ENCODE measurements around the gene PER2.

PER2 gene

DNA sequence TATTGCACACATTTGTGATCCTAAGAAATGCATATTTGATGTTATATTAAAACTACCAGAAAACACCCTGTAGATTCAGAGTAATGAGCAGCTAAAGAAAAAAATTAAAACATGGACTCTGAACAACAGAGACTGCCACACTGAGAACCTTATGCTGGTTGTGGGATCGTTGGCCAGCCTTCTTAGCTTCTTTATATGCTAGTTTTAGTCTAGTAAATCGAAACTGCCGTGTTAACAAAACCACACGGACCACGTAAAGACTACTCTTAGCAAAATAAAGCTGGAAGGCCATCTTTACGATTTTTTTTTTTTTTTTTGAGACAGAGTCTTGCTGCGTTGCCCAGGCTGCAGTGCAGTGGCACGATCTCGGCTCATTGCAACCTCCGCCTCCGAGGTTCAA, 22.8 kb downstream of the PER2 start:
- Histone ChIP-seq H3K9me3 (ENCODE audit: control insufficient read depth, insufficient read depth, low read length) (no peaks in the 10 kb centered on the region), H3K27ac (ENCODE audit: low read depth, low read length) (no peak overlapping the region), H3K4me3 (ENCODE audit: low read depth, low read length) (no peak overlapping the region), H3K27me3 (ENCODE audit: control insufficient read depth, insufficient read depth, low read length) (no peaks in the 10 kb centered on the region), H3K36me3 (ENCODE audit: control insufficient read depth, insufficient read depth, low read length) (peaks cover 11% of the 10 kb centered on the region), H3K9ac (ENCODE audit: low read depth, low read length) (no peak overlapping the region), H3K4me1 (ENCODE audit: control insufficient read depth, insufficient read depth, low read length) (no peaks in the 10 kb centered on the region)

DNA sequence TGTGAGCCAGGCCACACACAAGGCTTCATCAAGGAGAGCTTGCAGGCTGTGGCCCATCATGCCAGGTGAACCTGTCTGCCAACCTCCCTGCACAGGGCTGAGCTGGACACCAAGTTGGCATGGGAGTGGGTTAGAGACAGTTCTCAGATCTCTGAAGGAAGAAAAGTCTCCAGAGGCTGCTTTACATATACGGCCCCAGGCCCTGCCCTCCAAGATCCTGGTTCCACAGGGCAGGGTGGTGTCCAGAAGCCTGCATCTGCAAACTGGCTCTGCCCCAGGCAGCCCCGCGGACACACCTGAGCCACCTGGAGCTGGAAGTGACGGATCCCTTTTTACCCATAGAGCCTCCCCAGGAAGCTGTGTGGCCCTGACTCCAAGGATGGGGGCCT, 24.3 kb downstream of the PER2 start:
- H3K4me1 ChIP-seq (ENCODE audit: control insufficient read depth, insufficient read depth, low read length) = no peaks in the 10 kb centered on the region
- H3K27me3 ChIP-seq (ENCODE audit: control insufficient read depth, insufficient read depth, low read length) = no peaks in the 10 kb centered on the region
- H3K9me3 ChIP-seq (ENCODE audit: control insufficient read depth, insufficient read depth, low read length) = no peaks in the 10 kb centered on the region
- H3K4me3 ChIP-seq (ENCODE audit: low read depth, low read length) = no peak overlapping the region
- no peak overlapping the region for H3K27ac ChIP-seq (ENCODE audit: low read depth, low read length)
- H3K9ac ChIP-seq (ENCODE audit: low read depth, low read length) = no peak overlapping the region
- H3K36me3 ChIP-seq (ENCODE audit: control insufficient read depth, insufficient read depth, low read length) = peaks cover 11% of the 10 kb centered on the region

DNA sequence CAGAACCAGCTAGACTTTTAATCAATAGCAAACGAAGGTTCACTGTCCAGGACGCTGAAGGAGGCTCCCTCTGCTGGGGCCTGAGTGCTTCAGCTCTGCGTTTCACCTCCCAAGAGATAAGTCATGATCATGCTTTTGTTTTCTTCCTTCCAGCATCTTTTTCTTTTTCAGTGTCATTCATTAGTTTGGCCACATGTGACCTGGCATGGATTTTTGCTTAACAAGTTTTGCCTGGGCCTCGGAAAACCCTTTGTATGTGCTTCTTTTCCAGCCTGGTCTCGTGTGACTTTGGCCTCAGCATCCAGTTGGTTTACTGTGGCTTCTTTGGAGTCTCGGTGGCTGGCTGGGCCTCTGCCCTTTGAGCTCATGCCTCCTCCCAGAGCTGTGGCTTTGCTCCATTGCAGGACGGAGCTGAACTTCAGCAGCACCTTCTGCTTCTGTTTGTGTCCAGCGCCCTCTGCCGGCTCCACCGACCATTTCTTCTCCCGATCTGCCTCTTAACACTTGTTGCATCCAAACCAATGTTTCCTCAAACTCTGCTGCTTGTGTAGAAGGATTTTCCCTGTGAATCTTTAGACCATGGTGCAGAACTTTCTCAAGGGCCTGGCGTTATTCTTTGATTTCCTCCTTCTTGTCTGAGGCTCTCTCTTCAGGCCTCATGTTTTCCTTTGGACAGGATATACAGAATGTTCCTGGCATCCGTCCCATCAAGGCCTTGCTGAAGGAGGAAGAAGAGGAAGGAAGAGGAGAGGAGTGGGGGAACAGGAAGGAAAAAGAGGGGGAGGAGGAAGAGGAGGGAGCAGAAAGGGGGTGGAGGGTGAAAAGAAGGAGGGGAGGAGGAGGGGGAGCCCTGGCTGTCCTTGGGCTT, 25.0 kb downstream of the PER2 start:
- Histone ChIP-seq H3K4me1 (ENCODE audit: control insufficient read depth, insufficient read depth, low read length) (no peaks in the 10 kb centered on the region), H3K36me3 (ENCODE audit: control insufficient read depth, insufficient read depth, low read length) (peaks cover 9% of the 10 kb centered on the region), H3K27me3 (ENCODE audit: control insufficient read depth, insufficient read depth, low read length) (no peaks in the 10 kb centered on the region), H3K4me3 (ENCODE audit: low read depth, low read length) (no peak overlapping the region), H3K9me3 (ENCODE audit: control insufficient read depth, insufficient read depth, low read length) (no peaks in the 10 kb centered on the region), H3K27ac (ENCODE audit: low read depth, low read length) (peak overlapping the region; percentile 56), H3K9ac (ENCODE audit: low read depth, low read length) (no peak overlapping the region)

DNA sequence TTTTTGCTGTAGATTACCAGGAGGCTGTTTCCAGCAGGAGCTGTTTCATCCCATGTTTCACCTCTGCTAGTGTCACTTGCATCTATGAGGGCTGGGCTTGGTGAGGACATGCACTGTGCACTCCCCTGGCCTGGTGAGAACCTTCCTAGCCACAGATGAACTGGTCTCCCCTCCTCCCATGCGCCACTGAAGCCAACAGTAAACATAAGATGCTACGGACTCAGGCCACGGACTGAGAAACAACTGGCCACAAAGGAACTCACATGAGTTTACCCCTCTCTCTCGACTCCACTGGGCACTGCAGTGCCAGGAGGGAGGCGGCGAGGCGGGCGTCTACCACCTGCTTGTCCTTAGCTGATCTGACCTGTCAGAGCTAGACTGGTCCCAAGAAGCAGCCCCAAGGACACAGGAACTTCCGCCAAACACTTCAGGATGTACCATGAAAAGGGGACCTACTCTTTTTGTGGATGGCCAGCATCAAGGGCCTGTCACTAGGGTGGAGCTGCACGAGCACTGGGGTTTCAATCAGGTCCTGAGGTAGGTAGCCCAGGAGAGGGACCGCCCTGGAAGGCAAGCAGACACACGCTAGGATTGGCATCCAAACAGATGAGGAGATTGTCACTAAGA, 25.8 kb downstream of the PER2 start:
- Histone ChIP-seq H3K9ac (ENCODE audit: low read depth, low read length) (no peak overlapping the region), H3K4me1 (ENCODE audit: control insufficient read depth, insufficient read depth, low read length) (no peaks in the 10 kb centered on the region), H3K4me3 (ENCODE audit: low read depth, low read length) (no peak overlapping the region), H3K27ac (ENCODE audit: low read depth, low read length) (no peak overlapping the region), H3K27me3 (ENCODE audit: control insufficient read depth, insufficient read depth, low read length) (no peaks in the 10 kb centered on the region), H3K9me3 (ENCODE audit: control insufficient read depth, insufficient read depth, low read length) (no peaks in the 10 kb centered on the region), H3K36me3 (ENCODE audit: control insufficient read depth, insufficient read depth, low read length) (peaks cover 10% of the 10 kb centered on the region; the same call in 1 of the 2 replicates)

DNA sequence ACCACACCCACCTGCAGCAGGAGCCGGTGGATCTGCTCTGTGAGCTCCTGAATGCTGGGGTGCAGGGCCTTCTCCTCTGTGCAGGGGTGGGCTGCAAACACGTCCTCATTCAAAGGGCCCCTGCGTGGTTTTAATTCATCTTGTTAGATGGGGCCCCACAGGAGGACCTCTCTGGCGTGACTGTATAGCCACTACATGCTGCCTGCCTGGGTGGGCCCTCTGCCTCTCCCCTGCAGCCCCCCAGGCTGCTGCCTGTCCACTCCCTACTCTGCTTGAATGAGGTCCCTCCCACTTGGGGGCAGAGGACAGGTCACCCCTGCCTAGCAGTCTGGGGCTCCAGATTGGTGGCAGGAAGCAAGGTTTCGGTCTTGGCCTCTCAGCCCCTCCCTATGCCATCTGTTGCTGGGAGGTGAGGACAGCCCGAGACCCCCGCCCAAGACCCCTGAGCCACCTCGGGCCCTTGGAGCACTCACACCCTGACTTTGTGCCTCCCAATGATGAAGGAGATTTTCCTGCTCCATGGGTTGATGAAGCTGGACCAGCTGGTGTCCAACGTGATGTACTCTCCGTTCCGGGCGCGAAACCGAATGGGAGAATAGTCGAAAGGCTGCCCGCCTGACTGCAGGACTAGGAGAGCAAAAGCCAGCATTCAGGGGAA, 26.6 kb downstream of the PER2 start:
- no peak overlapping the region for H3K4me3 ChIP-seq (ENCODE audit: low read depth, low read length)
- H3K36me3 ChIP-seq (ENCODE audit: control insufficient read depth, insufficient read depth, low read length) = peaks cover 6% of the 10 kb centered on the region; the same call in 1 of the 2 replicates

DNA sequence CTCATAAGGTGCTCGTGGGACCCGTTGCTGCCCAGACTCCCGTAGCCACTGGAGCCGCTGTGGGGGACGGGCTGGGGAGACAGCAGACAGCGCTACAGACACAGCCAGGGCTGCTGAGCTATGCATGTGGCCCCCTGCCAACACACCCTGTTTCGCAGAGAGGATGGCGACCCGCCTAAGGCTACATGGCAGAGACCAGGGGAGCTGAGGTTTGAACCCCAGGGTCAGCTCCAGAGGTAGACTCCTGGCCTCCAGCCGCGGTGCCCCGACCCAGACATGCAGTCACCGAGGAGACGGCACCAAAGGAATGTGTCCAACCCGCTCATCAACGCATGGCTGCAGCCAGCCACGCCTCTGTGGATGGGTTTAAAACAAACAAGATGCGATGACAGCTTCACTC, 27.5 kb downstream of the PER2 start:
- peaks cover 6% of the 10 kb centered on the region for H3K36me3 ChIP-seq (ENCODE audit: control insufficient read depth, insufficient read depth, low read length)

More for the DNA sequence above, 26.6 kb downstream of the PER2 start:
- Histone ChIP-seq H3K27me3 (ENCODE audit: control insufficient read depth, insufficient read depth, low read length) (no peaks in the 10 kb centered on the region), H3K9ac (ENCODE audit: low read depth, low read length) (no peak overlapping the region), H3K9me3 (ENCODE audit: control insufficient read depth, insufficient read depth, low read length) (no peaks in the 10 kb centered on the region), H3K27ac (ENCODE audit: low read depth, low read length) (no peak overlapping the region), H3K4me1 (ENCODE audit: control insufficient read depth, insufficient read depth, low read length) (no peaks in the 10 kb centered on the region)

DNA sequence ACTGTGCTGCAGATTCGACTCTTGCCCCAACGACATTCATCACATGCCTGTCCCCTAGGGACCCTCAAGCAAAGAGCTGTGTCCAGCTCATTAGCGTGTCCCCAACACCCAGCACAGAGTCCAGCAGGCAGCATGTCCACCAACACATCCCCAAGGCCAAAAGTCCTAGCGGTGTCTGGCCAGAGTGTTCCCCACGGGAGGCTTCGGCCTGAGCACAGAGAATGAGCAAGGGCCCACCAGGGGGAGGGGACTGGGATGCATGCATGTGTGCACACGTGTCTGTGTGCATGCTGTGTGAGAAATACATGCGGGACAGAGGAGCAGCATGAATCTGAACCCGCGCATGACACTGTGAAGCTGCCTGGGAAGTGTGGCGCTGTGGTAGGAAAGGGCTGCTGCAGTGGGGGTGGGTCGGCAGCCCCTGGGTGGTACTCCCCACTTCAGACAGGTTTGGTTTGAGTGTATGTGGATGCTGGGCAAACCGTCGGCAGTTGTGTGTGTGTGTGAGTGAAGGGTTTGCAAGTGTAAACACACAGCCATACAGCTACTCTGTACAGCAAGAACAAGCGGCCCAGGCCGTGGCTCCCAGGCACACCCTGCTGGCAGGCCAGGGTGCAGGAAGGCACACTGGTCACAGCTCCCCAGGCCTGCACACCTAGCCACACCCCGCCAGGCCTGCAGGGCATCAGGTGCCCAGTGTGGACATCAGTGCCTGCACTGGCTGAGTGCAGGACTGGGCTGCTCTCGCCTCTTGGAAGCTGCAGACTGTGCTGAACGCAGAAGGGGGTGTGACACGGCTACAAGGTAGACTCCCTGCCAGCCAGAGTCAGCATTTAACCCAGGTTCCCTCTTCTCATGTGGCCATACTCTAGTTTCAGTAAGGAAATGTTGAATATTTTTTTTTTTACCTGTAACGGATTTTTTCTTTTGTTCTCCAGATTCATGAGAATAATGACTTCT, 29.1 kb downstream of the PER2 start:
- H3K27ac ChIP-seq (ENCODE audit: low read depth, low read length) = no peak overlapping the region
- H3K9me3 ChIP-seq (ENCODE audit: control insufficient read depth, insufficient read depth, low read length) = no peaks in the 10 kb centered on the region
- peaks cover 22% of the 10 kb centered on the region for H3K36me3 ChIP-seq (ENCODE audit: control insufficient read depth, insufficient read depth, low read length)
- H3K27me3 ChIP-seq (ENCODE audit: control insufficient read depth, insufficient read depth, low read length) = no peaks in the 10 kb centered on the region
- H3K4me3 ChIP-seq (ENCODE audit: low read depth, low read length) = no peak overlapping the region
- H3K9ac ChIP-seq (ENCODE audit: low read depth, low read length) = no peak overlapping the region
- H3K4me1 ChIP-seq (ENCODE audit: control insufficient read depth, insufficient read depth, low read length) = no peaks in the 10 kb centered on the region

More for the DNA sequence above, 27.5 kb downstream of the PER2 start:
- Histone ChIP-seq H3K9ac (ENCODE audit: low read depth, low read length) (no peak overlapping the region), H3K4me1 (ENCODE audit: control insufficient read depth, insufficient read depth, low read length) (no peaks in the 10 kb centered on the region), H3K27ac (ENCODE audit: low read depth, low read length) (no peak overlapping the region), H3K4me3 (ENCODE audit: low read depth, low read length) (no peak overlapping the region), H3K9me3 (ENCODE audit: control insufficient read depth, insufficient read depth, low read length) (no peaks in the 10 kb centered on the region), H3K27me3 (ENCODE audit: control insufficient read depth, insufficient read depth, low read length) (no peaks in the 10 kb centered on the region)

DNA sequence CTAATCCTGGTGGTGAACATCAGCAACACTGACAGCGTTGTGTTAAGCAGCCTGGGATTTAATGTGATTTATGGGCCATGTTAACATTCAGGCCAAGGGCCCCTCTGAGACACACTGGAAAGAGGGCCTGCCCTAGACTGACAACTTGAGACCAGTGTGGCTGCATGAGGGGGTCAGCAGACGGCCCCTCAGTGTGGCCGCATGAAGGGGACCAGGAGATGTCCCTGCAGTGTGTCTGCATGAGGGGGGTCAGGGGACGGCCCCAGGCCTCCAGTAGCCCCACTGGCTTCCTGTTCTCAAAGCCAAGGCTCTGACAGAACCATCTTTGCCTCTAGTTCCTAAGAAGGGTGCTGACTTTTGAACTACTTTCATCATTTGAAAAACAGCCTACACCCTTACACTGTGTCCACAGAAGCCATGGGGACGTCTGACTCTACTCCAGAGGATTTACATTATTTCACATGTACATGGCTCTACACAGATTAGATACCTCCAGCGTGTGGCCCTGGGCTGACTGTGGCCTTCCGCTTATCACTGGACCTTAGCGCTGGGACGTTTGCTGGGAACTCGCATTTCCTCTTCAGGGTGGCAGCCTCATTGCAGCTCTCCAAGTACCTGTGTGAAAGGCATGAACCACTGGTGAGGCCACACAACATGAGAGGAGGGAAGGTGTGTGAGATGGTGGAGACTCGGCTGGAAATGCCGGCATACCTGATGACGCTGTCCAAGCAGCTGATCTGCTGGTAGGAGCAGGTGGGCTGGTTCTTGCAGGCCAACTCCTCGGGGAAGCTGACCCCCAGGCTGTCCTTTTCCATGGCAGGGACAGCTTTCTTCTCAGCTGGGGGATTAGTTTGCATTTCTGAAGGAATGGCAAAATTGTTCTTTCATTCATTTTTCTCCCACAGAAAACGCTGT, 30.4 kb downstream of the PER2 start:
- H3K27ac ChIP-seq (ENCODE audit: low read depth, low read length) = no peak overlapping the region
- no peak overlapping the region for H3K9ac ChIP-seq (ENCODE audit: low read depth, low read length)
- H3K4me3 ChIP-seq (ENCODE audit: low read depth, low read length) = no peak overlapping the region
- H3K27me3 ChIP-seq (ENCODE audit: control insufficient read depth, insufficient read depth, low read length) = no peaks in the 10 kb centered on the region
- no peaks in the 10 kb centered on the region for H3K4me1 ChIP-seq (ENCODE audit: control insufficient read depth, insufficient read depth, low read length)
- H3K36me3 ChIP-seq (ENCODE audit: control insufficient read depth, insufficient read depth, low read length) = peaks cover 26% of the 10 kb centered on the region
- H3K9me3 ChIP-seq (ENCODE audit: control insufficient read depth, insufficient read depth, low read length) = no peaks in the 10 kb centered on the region

DNA sequence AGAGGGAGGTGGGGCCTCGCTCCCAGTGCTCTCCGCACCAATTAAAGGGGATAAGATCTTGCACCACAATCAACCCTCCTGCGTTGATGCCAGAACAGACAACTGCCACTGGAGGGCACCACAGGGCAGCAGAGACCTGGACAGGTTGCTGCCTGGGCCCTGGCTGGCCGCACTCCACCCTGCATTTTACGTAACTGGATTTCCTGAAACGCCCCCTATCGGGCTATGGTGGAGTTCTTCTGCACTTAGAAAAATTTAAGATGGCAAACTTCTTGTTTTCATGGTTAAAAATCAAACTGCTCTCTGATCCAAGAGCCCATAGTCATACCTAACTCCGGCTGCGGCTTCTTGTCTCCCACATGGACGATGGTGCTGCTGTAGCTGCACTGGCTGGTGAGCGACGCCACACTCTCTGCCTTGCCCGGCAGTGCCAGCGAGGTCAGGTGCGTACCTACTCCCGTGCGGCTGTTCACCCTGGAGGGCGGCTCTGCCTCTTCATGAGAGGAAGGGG, 31.8 kb downstream of the PER2 start:
- Histone ChIP-seq H3K4me1 (ENCODE audit: control insufficient read depth, insufficient read depth, low read length) (no peaks in the 10 kb centered on the region), H3K9me3 (ENCODE audit: control insufficient read depth, insufficient read depth, low read length) (no peaks in the 10 kb centered on the region), H3K27me3 (ENCODE audit: control insufficient read depth, insufficient read depth, low read length) (no peaks in the 10 kb centered on the region), H3K9ac (ENCODE audit: low read depth, low read length) (no peak overlapping the region), H3K27ac (ENCODE audit: low read depth, low read length) (no peak overlapping the region), H3K36me3 (ENCODE audit: control insufficient read depth, insufficient read depth, low read length) (peaks cover 26% of the 10 kb centered on the region), H3K4me3 (ENCODE audit: low read depth, low read length) (no peak overlapping the region)
